T-cell (primary cell): ENCODE measurements around the gene CRYBB1. TPM values are rescaled to one million over a fixed set of nuclear protein-coding genes. Genes with fewer than 3 reads are reported as not detected.

Experiments used
- ATAC-seq, 4 experiments: fragments of 200-7000 bp in 3 of 4; fragments of 150-1000 bp in 1 of 4; cut with Tn5 transposase; replicated peaks in 1 of 4; 1 replicate in 3 of 4; 2 replicates in 1 of 4; pipeline ENCODE4 v1.10.0; 2021; ENCODE audit warnings: moderate library complexity in 3 of 4, mild to moderate bottlenecking in 2 of 4, moderate number of reproducible peaks in 1 of 4
- CTCF ChIA-PET, 2 donors: fragments of 300-600 bp; sonication (Branson Sonifier 250); formaldehyde crosslinking; loops; one replicate each; lab custom pipeline; 2022; ENCODE audit warnings: antibody characterized with exemption in 2 of 2; lab: Charles Lee
- POLR2A ChIA-PET, 2 donors: fragments of 300-600 bp; sonication (Branson Sonifier 250); formaldehyde crosslinking; loops; one replicate each; lab custom pipeline; 2022; ENCODE audit warnings: antibody characterized with exemption in 2 of 2; lab: Charles Lee
- DNase-seq, 35 experiments: peaks; one replicate each; pipeline versions ENCODE4 v3.0.0 to v3.0.0-alpha.2; 2013 to 2023
- H3K27ac ChIP-seq: one replicate; pipeline ENCODE4 v1.5.1; 2013; ENCODE audit warnings: low read length
- H3K27me3 ChIP-seq, 2 experiments: replicated peaks in 1 of 2; 1 replicate in 1 of 2; 2 replicates in 1 of 2; pipeline versions ENCODE4 v1.6.1 to v1.7.0; 2013; ENCODE audit warnings: low read length in 1 of 2, mixed read lengths in 1 of 2; ENCODE audit not compliant: control insufficient read depth in 2 of 2, insufficient read depth in 2 of 2; ENCODE audit errors: extremely low read depth in 1 of 2
- H3K36me3 ChIP-seq, 2 donors: 1 replicate in 1 of 2; 2 replicates in 1 of 2; pipeline versions ENCODE4 v1.6.1 to v1.7.0; 2013; ENCODE audit warnings: low read length in 1 of 2; ENCODE audit not compliant: control insufficient read depth in 2 of 2, insufficient read depth in 1 of 2; ENCODE audit errors: extremely low read depth in 1 of 2
- H3K4me1 ChIP-seq, 2 experiments: 1 replicate in 1 of 2; 2 replicates in 1 of 2; pipeline versions ENCODE4 v1.6.1 to v1.7.0; 2013; ENCODE audit warnings: low read length in 2 of 2, mixed read lengths in 1 of 2; ENCODE audit not compliant: insufficient read depth in 2 of 2, control insufficient read depth in 1 of 2; ENCODE audit errors: extremely low read depth in 1 of 2
- H3K4me3 ChIP-seq, 2 donors: 1 replicate in 1 of 2; 2 replicates in 1 of 2; pipeline versions ENCODE4 v1.5.1 to v1.7.0; 2013; ENCODE audit warnings: mild to moderate bottlenecking in 2 of 2, low read length in 1 of 2, moderate library complexity in 1 of 2; ENCODE audit not compliant: control insufficient read depth in 1 of 2; ENCODE audit errors: extremely low read depth in 1 of 2
- H3K9me3 ChIP-seq: 2 replicates; pipeline ENCODE4 v1.7.0; 2013
- H3K27ac Mint-ChIP-seq, 2 donors: one replicate each; pipeline ENCODE4 v1.8.0; 2020 to 2021; ENCODE audit warnings: mild to moderate bottlenecking in 2 of 2, mixed read lengths in 2 of 2
- H3K27me3 Mint-ChIP-seq, 2 donors: one replicate each; pipeline ENCODE4 v1.8.0; 2021 to 2022; ENCODE audit warnings: mixed read lengths in 2 of 2
- H3K36me3 Mint-ChIP-seq: one replicate; pipeline ENCODE4 v1.8.0; 2021; ENCODE audit warnings: mixed read lengths
- H3K4me1 Mint-ChIP-seq, 3 donors: one replicate each; pipeline ENCODE4 v1.8.0; 2020 to 2022; ENCODE audit warnings: mixed read lengths in 3 of 3, mild to moderate bottlenecking in 1 of 3
- H3K4me3 Mint-ChIP-seq, 3 donors: one replicate each; pipeline ENCODE4 v1.8.0; 2020 to 2022; ENCODE audit warnings: mild to moderate bottlenecking in 3 of 3, mixed read lengths in 3 of 3, moderate library complexity in 3 of 3
- H3K9me3 Mint-ChIP-seq, 3 donors: one replicate each; pipeline ENCODE4 v1.8.0; 2020 to 2022; ENCODE audit warnings: mixed read lengths in 3 of 3
- WGBS: methylation state at CpG from one replicate; pipeline ENCODE4 v1.1.5; 2013; ENCODE audit warnings: missing lambda C conversion rate; ENCODE audit not compliant: insufficient coverage; 5-methylcytosine and 5-hydroxymethylcytosine counted together
- total RNA-seq, 35 experiments: library from RNA in 6 of 35; stranded (reverse) in 6 of 35; fragments of 120-200 nt in 1 of 35; gene quantifications; one replicate each; pipeline versions ENCODE4 v1.2.1 to v1.2.4 and lab custom pipeline; 2013 to 2026

Gene CRYBB1
- total RNA-seq (not detected), total RNA-seq (lab: John Stamatoyannopoulos, UW) (0 to 0.14 (median 0) reads per million in 29 experiments)
- not detected for total RNA-seq (2013)

DNA sequence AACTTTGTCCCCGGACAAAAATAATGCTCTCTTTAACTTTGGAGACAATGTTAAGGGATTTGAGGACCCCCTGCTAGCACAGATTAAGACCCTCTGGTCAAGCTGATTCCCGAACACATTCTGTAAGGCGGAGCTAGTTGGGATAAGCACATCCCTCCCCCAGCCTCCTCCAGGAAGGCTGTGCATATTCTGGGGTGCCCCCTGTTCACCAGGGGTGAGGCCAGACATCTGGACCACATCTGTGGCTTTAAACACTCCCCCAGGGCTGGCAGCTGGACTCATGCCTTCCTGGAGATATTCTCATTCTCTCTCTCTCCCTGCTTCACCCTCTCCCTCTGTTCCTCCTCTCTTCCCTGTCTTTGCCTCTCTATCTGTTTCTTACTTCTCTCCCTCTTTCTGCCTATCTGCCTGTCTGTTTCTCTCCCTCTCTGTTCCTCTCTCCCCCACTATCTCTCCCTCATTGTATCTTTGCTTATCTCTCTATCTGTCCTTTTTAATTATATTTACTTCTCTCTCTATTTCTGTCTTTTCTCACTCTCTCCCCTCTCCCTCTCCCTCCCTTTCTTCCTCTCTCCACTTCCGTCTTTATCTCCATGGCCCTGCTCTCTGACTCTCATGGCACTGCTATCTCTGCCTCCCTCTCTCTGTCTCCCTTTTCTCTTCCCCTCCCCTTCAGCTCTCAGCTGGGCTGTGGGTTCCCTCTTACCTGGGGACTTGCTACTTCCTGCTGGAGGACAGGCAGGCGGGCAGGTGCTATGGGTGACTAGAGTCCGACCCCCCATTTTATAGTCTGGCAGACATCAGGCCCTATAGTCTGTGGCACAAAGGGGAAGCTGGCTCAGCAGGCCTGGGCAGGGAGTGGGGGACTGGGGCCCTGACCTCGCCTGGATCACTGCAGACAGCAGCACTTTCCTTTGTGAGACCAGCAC, at the start of gene CRYBB1:
Gene CRYBB1, minus strand, starts transcription at position 757 of the 929 bp plus-strand sequence. CDS start 1,708 bp downstream, outside the sequence.
- H3K9me3 ChIP-seq = no peaks in the 10 kb centered on the region
- Mint-ChIP-seq H3K27me3 (peaks cover 2 to 5% of the 10 kb centered on the region in 2 donors), H3K9me3 (no peaks in the 10 kb centered on the region), H3K27ac (no peak within 1 kb of the TSS), H3K36me3 (no peaks in the 10 kb centered on the region), H3K4me3 (no peak within 1 kb of the TSS), H3K4me1 (peaks cover 0 to 19% (median 14%) of the 10 kb centered on the region in 3 donors)
- ATAC-seq = no peak
- POLR2A ChIA-PET = no interaction called here
- WGBS = 87% methylated on average over 5 of the region's 7 CpGs
- H3K4me1 ChIP-seq = peaks cover 0 to 16% of the 10 kb centered on the region in 2 experiments
- CTCF ChIA-PET = no interaction called here
- H3K36me3 ChIP-seq = peaks cover 0 to 5% of the 10 kb centered on the region in 2 donors
- DNase-seq = no peak
- peaks cover 0 to 2% of the 10 kb centered on the region in 2 experiments for H3K27me3 ChIP-seq
- no peak within 1 kb of the TSS for H3K27ac ChIP-seq
- H3K4me3 ChIP-seq = no peak within 1 kb of the TSS

DNA sequence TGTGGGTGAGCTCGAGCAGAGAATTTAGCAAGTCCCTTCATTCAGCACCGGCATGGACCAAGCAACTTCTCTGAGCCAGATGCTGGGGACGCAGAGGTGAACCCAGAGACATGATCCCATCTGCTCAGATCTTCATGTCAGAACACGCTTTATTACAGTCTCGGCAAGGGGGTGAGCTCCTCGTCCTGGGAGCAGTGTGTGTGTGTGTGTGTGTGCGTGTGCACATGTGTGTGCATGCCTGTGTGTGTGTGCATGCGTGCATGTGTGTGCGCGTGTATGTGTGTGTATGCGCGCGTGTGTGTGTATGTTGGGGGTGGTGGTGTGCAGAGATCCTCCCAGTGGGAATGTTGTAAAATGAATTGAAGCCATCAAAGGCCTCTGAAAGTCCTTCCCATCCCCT, 49.3 kb upstream of the CRYBB1 start:
- H3K36me3 ChIP-seq = peaks cover 0 to 36% of the 10 kb centered on the region in 2 donors
- H3K27me3 Mint-ChIP-seq = no peaks in the 10 kb centered on the region
- peaks cover 15 to 63% of the 10 kb centered on the region in 2 experiments for H3K4me1 ChIP-seq
- no peaks in the 10 kb centered on the region for H3K9me3 ChIP-seq
- ChIA-PET CTCF (interaction anchor here (1.0 kb wide), 2 partner anchors 60 to 166 kb away, joined by 7 read pairs; no protein-coding TSS in a partner anchor), POLR2A (interaction anchor here in 1 of 2 donors (0.7 kb wide), 1 partner anchor 223 kb away, joined by 9 read pairs; no protein-coding TSS in a partner anchor)
- WGBS = 90% methylated on average over 6 of the region's 13 CpGs
- H3K27ac ChIP-seq = no peak overlapping the region
- no peak overlapping the region for H3K27ac Mint-ChIP-seq
- H3K9me3 Mint-ChIP-seq = no peaks in the 10 kb centered on the region
- no peaks in the 10 kb centered on the region for H3K27me3 ChIP-seq
- peaks cover 48 to 72% (median 53%) of the 10 kb centered on the region in 3 donors for H3K4me1 Mint-ChIP-seq
- DNase-seq = no peak
- peaks cover 4% of the 10 kb centered on the region for H3K36me3 Mint-ChIP-seq
- no peak overlapping the region for H3K4me3 Mint-ChIP-seq
- H3K4me3 ChIP-seq = no peak overlapping the region
- ATAC-seq = no peak

DNA sequence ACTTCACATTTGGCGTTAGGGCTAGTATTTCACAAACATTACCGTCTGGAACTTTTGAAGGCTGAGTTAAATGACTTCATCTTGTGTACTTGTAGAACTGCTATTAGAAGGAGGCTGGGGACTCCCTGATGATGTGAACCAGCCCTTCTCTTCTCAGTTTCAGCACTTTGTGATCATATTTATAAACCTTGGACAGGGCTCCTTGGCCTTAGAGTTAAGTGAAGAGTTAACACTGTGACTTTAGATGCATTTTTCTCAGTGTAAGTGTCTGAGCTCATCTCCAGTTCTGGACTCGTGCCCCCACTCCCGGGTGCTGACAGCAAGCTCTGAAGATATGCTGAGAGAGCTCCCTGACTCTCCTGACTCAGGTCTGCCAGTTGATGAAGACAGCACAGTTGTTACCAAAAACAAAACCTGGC, 48.0 kb upstream of the CRYBB1 start:
- Histone ChIP-seq H3K4me1 (peaks cover 2 to 50% of the 10 kb centered on the region in 2 experiments), H3K36me3 (peaks cover 0 to 36% of the 10 kb centered on the region in 2 donors), H3K4me3 (no peak overlapping the region), H3K9me3 (no peaks in the 10 kb centered on the region), H3K27ac (no peak overlapping the region), H3K27me3 (no peaks in the 10 kb centered on the region)
- H3K36me3 Mint-ChIP-seq = peaks cover 4% of the 10 kb centered on the region
- H3K4me1 Mint-ChIP-seq = peaks cover 34 to 67% (median 46%) of the 10 kb centered on the region in 3 donors
- no peaks in the 10 kb centered on the region for H3K9me3 Mint-ChIP-seq
- no peaks in the 10 kb centered on the region for H3K27me3 Mint-ChIP-seq
- DNase-seq = no peak
- H3K27ac Mint-ChIP-seq = peak overlapping the region; percentile 90 to 91
- 100% methylated on average over 2 of the region's 4 CpGs for whole genome bisulfite sequencing
- CTCF ChIA-PET = interaction anchor here (0.6 to 2.2 kb wide), 8 partner anchors 8 to 301 kb away, joined by 3 to 17 read pairs (median 4); partner anchors contain the start of genes HPS4 (in 1 of the 2), SRRD (in 1 of the 2) and TFIP11 (in 1 of the 2)
- peak in 1 of 4 experiments; percentile 10 for ATAC-seq
- POLR2A ChIA-PET = no interaction called here
- no peak overlapping the region for H3K4me3 Mint-ChIP-seq

DNA sequence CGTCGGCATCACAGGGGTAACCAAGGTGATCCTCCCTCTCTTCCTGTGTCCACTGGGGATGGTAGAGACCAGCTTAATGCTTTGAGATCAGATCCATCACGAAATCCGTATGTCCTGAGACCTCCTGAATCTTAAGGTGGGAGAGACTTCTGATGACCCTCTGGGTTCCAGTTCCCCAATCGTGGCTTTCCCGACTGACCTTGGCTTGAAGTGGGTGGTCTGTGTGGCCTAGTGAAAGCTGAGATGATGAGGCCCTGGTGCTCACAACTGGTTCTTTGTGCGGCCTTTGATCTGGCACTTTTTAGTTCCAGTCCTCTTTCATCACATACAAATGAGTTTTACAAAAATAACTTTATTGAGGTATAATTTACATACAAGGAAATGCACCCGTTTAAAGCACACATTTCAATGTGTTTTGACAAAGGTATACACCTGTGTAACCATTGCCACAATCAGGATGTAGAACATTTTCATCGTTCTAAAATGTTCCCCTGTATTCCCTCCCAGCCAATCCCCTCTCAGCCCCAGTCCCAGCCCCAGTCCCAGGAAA, 45.6 kb upstream of the CRYBB1 start:
- Histone ChIP-seq H3K36me3 (peaks cover 0 to 24% of the 10 kb centered on the region in 2 donors), H3K27me3 (peaks cover 0 to 4% of the 10 kb centered on the region in 2 experiments), H3K4me1 (peaks cover 7 to 37% of the 10 kb centered on the region in 2 experiments), H3K27ac (no peak overlapping the region), H3K9me3 (no peaks in the 10 kb centered on the region), H3K4me3 (no peak overlapping the region)
- H3K4me3 Mint-ChIP-seq = no peak overlapping the region
- no peak for DNase-seq
- H3K4me1 Mint-ChIP-seq = peaks cover 22 to 56% (median 41%) of the 10 kb centered on the region in 3 donors
- H3K27ac Mint-ChIP-seq = peak overlapping the region in 1 of 2 donors; percentile 66
- POLR2A ChIA-PET = interaction anchor here in 1 of 2 donors (0.6 kb wide), 1 partner anchor 158 kb away, joined by 7 read pairs; no protein-coding TSS in a partner anchor
- WGBS = 86% methylated on average over 4 of the region's 9 CpGs
- CTCF ChIA-PET = interaction anchor here in 1 of 2 donors (0.6 kb wide), 1 partner anchor 13 kb away, joined by 4 read pairs; no protein-coding TSS in a partner anchor
- H3K27me3 Mint-ChIP-seq = no peaks in the 10 kb centered on the region
- H3K36me3 Mint-ChIP-seq = peaks cover 4% of the 10 kb centered on the region
- no peak for ATAC-seq
- H3K9me3 Mint-ChIP-seq = no peaks in the 10 kb centered on the region

DNA sequence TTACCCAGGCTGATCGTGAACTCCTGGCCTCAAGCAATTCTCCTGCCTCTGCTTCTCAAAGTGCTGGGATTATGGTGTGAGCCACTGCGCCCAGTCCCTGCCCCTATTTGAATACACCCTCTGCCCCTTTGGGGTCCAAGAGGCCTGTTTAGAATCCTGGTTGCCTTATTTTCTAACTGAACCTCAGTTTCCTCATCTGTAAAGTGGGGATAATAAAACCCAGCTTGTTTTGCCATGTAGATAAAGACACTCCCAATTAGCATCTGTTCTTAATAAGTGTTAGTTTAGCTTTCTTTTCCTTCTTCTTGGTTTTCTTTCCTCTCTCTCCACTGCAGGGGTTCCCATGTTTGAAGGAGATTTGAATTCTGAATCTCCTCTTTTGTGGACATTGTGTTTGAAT, 44.3 kb upstream of the CRYBB1 start:
- Mint-ChIP-seq H3K27ac (peak overlapping the region in 1 of 2 donors; percentile 25), H3K9me3 (no peaks in the 10 kb centered on the region), H3K4me3 (no peak overlapping the region), H3K27me3 (no peaks in the 10 kb centered on the region), H3K4me1 (peaks cover 35 to 59% (median 50%) of the 10 kb centered on the region in 3 donors), H3K36me3 (peaks cover 4% of the 10 kb centered on the region)
- ChIA-PET POLR2A (no interaction called here), CTCF (no interaction called here)
- H3K4me1 ChIP-seq = peaks cover 10 to 41% of the 10 kb centered on the region in 2 experiments
- H3K9me3 ChIP-seq = no peaks in the 10 kb centered on the region
- H3K27me3 ChIP-seq = peaks cover 0 to 16% of the 10 kb centered on the region in 2 experiments
- H3K27ac ChIP-seq = no peak overlapping the region
- DNase-seq = no peak
- ATAC-seq = no peak
- no peak overlapping the region for H3K4me3 ChIP-seq
- WGBS = 100% methylated on average over 1 of the region's 2 CpGs
- peaks cover 0 to 17% of the 10 kb centered on the region in 2 donors for H3K36me3 ChIP-seq
